ENCODE data around the gene VPS13D.

- TF ChIP-seq POLR2A (IDR thresholded peaks at IDR 0.05) = no peak
- TF ChIP-seq, protein P1, sequence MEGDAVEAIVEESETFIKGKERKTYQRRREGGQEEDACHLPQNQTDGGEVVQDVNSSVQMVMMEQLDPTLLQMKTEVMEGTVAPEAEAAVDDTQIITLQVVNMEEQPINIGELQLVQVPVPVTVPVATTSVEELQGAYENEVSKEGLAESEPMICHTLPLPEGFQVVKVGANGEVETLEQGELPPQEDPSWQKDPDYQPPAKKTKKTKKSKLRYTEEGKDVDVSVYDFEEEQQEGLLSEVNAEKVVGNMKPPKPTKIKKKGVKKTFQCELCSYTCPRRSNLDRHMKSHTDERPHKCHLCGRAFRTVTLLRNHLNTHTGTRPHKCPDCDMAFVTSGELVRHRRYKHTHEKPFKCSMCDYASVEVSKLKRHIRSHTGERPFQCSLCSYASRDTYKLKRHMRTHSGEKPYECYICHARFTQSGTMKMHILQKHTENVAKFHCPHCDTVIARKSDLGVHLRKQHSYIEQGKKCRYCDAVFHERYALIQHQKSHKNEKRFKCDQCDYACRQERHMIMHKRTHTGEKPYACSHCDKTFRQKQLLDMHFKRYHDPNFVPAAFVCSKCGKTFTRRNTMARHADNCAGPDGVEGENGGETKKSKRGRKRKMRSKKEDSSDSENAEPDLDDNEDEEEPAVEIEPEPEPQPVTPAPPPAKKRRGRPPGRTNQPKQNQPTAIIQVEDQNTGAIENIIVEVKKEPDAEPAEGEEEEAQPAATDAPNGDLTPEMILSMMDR (IDR thresholded peaks at IDR 0.05 in 4 of 5, conservative IDR thresholded peaks at IDR 0.05 in 1 of 5) = no peak
Measured at GRCh38 chr1:12305377-12305776, 75.5 kb downstream of the VPS13D start.
